ENCODE data around the gene DAW1.

The DAW1 gene, protein sequence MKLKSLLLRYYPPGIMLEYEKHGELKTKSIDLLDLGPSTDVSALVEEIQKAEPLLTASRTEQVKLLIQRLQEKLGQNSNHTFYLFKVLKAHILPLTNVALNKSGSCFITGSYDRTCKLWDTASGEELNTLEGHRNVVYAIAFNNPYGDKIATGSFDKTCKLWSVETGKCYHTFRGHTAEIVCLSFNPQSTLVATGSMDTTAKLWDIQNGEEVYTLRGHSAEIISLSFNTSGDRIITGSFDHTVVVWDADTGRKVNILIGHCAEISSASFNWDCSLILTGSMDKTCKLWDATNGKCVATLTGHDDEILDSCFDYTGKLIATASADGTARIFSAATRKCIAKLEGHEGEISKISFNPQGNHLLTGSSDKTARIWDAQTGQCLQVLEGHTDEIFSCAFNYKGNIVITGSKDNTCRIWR

DNA sequence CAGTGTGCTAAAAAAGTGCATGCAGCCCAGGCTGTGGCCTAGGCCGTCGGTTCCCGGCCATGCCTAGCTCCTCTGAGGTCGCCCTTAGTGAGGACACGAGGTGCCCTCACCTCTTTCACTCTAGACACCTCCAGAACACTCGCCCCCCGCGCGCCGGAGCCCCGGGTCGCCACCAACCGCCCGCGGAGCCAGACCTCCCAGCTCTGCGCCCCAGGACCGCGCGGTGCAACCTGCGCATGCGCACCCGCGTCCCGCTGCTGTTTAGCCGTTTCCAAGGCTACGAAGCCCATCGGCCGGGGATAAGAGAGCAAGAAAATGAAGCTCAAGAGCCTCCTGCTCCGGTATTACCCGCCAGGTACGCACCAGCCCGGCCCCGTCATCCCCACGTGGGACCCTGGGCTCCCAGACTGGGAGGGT, at the start of gene DAW1:
Gene DAW1 (plus strand): TSS at position 257 of the 417 bp plus-strand sequence. CDS start 59 bp downstream, at position 316.
- H3K9me3 ChIP-seq (ENCODE audit: control insufficient read depth in 5 of 5, low read length in 5 of 5) = no peaks in the 10 kb centered on the region
- peaks cover 0 to 12% (median 9%) of the 10 kb centered on the region in 5 donors for H3K4me1 ChIP-seq (ENCODE audit: control insufficient read depth in 5 of 5, insufficient read depth in 5 of 5, low read length in 5 of 5)
- peak within 1 kb of the TSS in 1 of 5 donors; percentile 60 for H3K9ac ChIP-seq (ENCODE audit: low read length in 5 of 5)
- H3K27me3 ChIP-seq (ENCODE audit: control insufficient read depth in 5 of 5, insufficient read depth in 4 of 5, low read length in 5 of 5) = peaks cover 0 to 2% (median 0%) of the 10 kb centered on the region in 5 donors
- H3K27ac ChIP-seq (ENCODE audit: low read depth, low read length) = no peak within 1 kb of the TSS
- peak within 1 kb of the TSS; percentile 29 to 55 (median 50) for H3K4me3 ChIP-seq (ENCODE audit: low read depth in 1 of 5, low read length in 5 of 5)
- H3K36me3 ChIP-seq (ENCODE audit: control insufficient read depth in 5 of 5, insufficient read depth in 5 of 5, low read length in 5 of 5) = no peaks in the 10 kb centered on the region

DNA sequence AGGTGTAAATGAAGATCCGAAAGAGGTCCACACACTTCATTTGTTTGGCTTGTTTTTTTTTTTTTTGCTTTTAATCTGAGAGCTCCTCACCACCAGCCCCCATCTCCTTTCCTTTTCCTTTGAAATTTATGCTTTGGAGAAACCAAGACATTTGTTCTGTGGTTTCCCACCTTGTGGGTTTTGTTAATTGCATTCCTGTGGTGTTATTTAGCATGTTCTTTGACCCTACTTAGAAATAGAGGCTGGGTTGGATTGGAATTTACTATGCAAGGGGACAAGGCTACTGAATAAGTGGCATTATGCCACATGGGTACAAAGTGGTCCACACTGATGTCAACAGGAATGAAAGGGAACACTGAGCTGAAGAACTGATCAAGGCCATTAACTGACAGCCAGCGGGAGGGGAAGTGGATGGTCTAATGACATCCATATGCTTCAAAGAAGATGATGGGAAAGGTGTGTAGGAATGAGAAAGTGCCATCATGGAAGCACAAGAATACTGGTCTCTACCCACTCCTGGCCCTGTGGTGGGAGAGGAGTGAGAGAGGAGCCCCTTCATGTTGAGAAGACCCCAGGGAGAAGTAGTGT, 48.9 kb upstream of the DAW1 start:
- no peaks in the 10 kb centered on the region for H3K36me3 ChIP-seq (ENCODE audit: control insufficient read depth in 5 of 5, insufficient read depth in 5 of 5, low read length in 5 of 5)
- H3K9ac ChIP-seq (ENCODE audit: low read length in 5 of 5) = no peak overlapping the region
- H3K4me3 ChIP-seq (ENCODE audit: low read depth in 1 of 5, low read length in 5 of 5) = no peak overlapping the region
- H3K27me3 ChIP-seq (ENCODE audit: control insufficient read depth in 5 of 5, insufficient read depth in 4 of 5, low read length in 5 of 5) = no peaks in the 10 kb centered on the region
- peaks cover 0 to 13% (median 3%) of the 10 kb centered on the region in 5 donors for H3K4me1 ChIP-seq (ENCODE audit: control insufficient read depth in 5 of 5, insufficient read depth in 5 of 5, low read length in 5 of 5)
- H3K27ac ChIP-seq (ENCODE audit: low read depth, low read length) = no peak overlapping the region
- no peaks in the 10 kb centered on the region for H3K9me3 ChIP-seq (ENCODE audit: control insufficient read depth in 5 of 5, low read length in 5 of 5)

- no peak overlapping the region for H3K4me3 ChIP-seq (ENCODE audit: low read depth in 1 of 5, low read length in 5 of 5)
- H3K9me3 ChIP-seq (ENCODE audit: control insufficient read depth in 5 of 5, low read length in 5 of 5) = no peaks in the 10 kb centered on the region
- no peaks in the 10 kb centered on the region for H3K36me3 ChIP-seq (ENCODE audit: control insufficient read depth in 5 of 5, insufficient read depth in 5 of 5, low read length in 5 of 5)
- no peak overlapping the region for H3K9ac ChIP-seq (ENCODE audit: low read length in 5 of 5)
- no peak overlapping the region for H3K27ac ChIP-seq (ENCODE audit: low read depth, low read length)
- H3K4me1 ChIP-seq (ENCODE audit: control insufficient read depth in 5 of 5, insufficient read depth in 5 of 5, low read length in 5 of 5) = peaks cover 0 to under 1% (median 0%) of the 10 kb centered on the region in 5 donors
- H3K27me3 ChIP-seq (ENCODE audit: control insufficient read depth in 5 of 5, insufficient read depth in 4 of 5, low read length in 5 of 5) = no peaks in the 10 kb centered on the region
Measured at GRCh38 chr2:227823922-227824321, 47.5 kb upstream of the DAW1 start.

DNA sequence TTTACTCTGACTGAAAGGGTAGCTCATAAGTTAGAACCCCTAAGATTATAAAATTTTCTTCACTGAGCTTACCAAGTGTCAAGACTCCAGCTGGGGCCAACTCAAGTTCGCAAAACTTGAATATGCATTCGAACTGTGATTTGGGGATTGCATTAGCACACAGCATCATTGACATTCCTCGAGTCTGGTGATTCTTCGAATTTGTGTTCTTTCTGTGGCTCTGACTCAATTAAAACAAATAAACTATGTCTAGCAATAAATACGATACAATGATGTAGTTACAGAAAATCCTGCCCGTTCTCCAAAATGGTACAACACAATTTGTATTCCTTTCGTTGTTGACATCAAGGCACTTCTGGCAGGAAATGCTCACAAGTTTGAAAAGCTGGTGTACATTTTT, 46.7 kb upstream of the DAW1 start:
- Histone ChIP-seq H3K4me3 (ENCODE audit: low read depth in 1 of 5, low read length in 5 of 5) (no peak overlapping the region), H3K9me3 (ENCODE audit: control insufficient read depth in 5 of 5, low read length in 5 of 5) (no peaks in the 10 kb centered on the region), H3K9ac (ENCODE audit: low read length in 5 of 5) (no peak overlapping the region), H3K27me3 (ENCODE audit: control insufficient read depth in 5 of 5, insufficient read depth in 4 of 5, low read length in 5 of 5) (no peaks in the 10 kb centered on the region), H3K36me3 (ENCODE audit: control insufficient read depth in 5 of 5, insufficient read depth in 5 of 5, low read length in 5 of 5) (no peaks in the 10 kb centered on the region), H3K4me1 (ENCODE audit: control insufficient read depth in 5 of 5, insufficient read depth in 5 of 5, low read length in 5 of 5) (no peaks in the 10 kb centered on the region), H3K27ac (ENCODE audit: low read depth, low read length) (no peak overlapping the region)

GRCh38 chr2:227826019-227826521, 45.4 kb upstream of the DAW1 start:
- Histone ChIP-seq H3K27ac (ENCODE audit: low read depth, low read length) (no peak overlapping the region), H3K4me3 (ENCODE audit: low read depth in 1 of 5, low read length in 5 of 5) (no peak overlapping the region), H3K9me3 (ENCODE audit: control insufficient read depth in 5 of 5, low read length in 5 of 5) (no peaks in the 10 kb centered on the region), H3K4me1 (ENCODE audit: control insufficient read depth in 5 of 5, insufficient read depth in 5 of 5, low read length in 5 of 5) (no peaks in the 10 kb centered on the region), H3K9ac (ENCODE audit: low read length in 5 of 5) (no peak overlapping the region), H3K36me3 (ENCODE audit: control insufficient read depth in 5 of 5, insufficient read depth in 5 of 5, low read length in 5 of 5) (no peaks in the 10 kb centered on the region), H3K27me3 (ENCODE audit: control insufficient read depth in 5 of 5, insufficient read depth in 4 of 5, low read length in 5 of 5) (no peaks in the 10 kb centered on the region)

- H3K4me1 ChIP-seq (ENCODE audit: control insufficient read depth in 5 of 5, insufficient read depth in 5 of 5, low read length in 5 of 5) = no peaks in the 10 kb centered on the region
- H3K36me3 ChIP-seq (ENCODE audit: control insufficient read depth in 5 of 5, insufficient read depth in 5 of 5, low read length in 5 of 5) = no peaks in the 10 kb centered on the region
- H3K4me3 ChIP-seq (ENCODE audit: low read depth in 1 of 5, low read length in 5 of 5) = no peak overlapping the region
- no peak overlapping the region for H3K9ac ChIP-seq (ENCODE audit: low read length in 5 of 5)
- no peak overlapping the region for H3K27ac ChIP-seq (ENCODE audit: low read depth, low read length)
- no peaks in the 10 kb centered on the region for H3K9me3 ChIP-seq (ENCODE audit: control insufficient read depth in 5 of 5, low read length in 5 of 5)
- H3K27me3 ChIP-seq (ENCODE audit: control insufficient read depth in 5 of 5, insufficient read depth in 4 of 5, low read length in 5 of 5) = no peaks in the 10 kb centered on the region
Measured at GRCh38 chr2:227826563-227826962, 44.9 kb upstream of the DAW1 start.

DNA sequence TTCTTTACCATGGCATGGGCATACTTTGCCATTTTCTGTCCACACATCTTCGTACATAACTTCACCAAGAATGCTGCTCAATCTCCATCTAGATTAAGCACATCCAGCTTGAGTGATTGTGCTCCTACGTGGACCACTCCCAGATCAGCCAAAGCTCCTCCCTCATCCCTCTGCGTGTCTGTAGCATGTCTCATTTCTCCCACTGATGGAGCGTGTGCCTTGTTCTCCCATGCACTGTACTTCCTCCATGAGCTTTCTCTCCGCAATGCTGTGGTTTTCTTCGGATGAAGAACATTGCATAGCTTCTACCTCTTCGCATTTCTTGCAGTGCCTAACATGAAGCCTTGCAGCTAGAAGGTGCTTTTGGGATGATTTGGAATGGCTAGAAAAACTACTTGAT, 44.3 kb upstream of the DAW1 start:
- H3K27me3 ChIP-seq (ENCODE audit: control insufficient read depth in 5 of 5, insufficient read depth in 4 of 5, low read length in 5 of 5) = no peaks in the 10 kb centered on the region
- no peaks in the 10 kb centered on the region for H3K36me3 ChIP-seq (ENCODE audit: control insufficient read depth in 5 of 5, insufficient read depth in 5 of 5, low read length in 5 of 5)
- H3K27ac ChIP-seq (ENCODE audit: low read depth, low read length) = no peak overlapping the region
- H3K9me3 ChIP-seq (ENCODE audit: control insufficient read depth in 5 of 5, low read length in 5 of 5) = no peaks in the 10 kb centered on the region
- H3K4me3 ChIP-seq (ENCODE audit: low read depth in 1 of 5, low read length in 5 of 5) = no peak overlapping the region
- no peaks in the 10 kb centered on the region for H3K4me1 ChIP-seq (ENCODE audit: control insufficient read depth in 5 of 5, insufficient read depth in 5 of 5, low read length in 5 of 5)
- H3K9ac ChIP-seq (ENCODE audit: low read length in 5 of 5) = no peak overlapping the region

GRCh38 chr2:227828477-227828912, 42.9 kb upstream of the DAW1 start:
- no peak overlapping the region for H3K4me3 ChIP-seq (ENCODE audit: low read depth in 1 of 5, low read length in 5 of 5)
- no peaks in the 10 kb centered on the region for H3K36me3 ChIP-seq (ENCODE audit: control insufficient read depth in 5 of 5, insufficient read depth in 5 of 5, low read length in 5 of 5)
- no peaks in the 10 kb centered on the region for H3K4me1 ChIP-seq (ENCODE audit: control insufficient read depth in 5 of 5, insufficient read depth in 5 of 5, low read length in 5 of 5)
- H3K27ac ChIP-seq (ENCODE audit: low read depth, low read length) = no peak overlapping the region
- no peak overlapping the region for H3K9ac ChIP-seq (ENCODE audit: low read length in 5 of 5)
- H3K9me3 ChIP-seq (ENCODE audit: control insufficient read depth in 5 of 5, low read length in 5 of 5) = no peaks in the 10 kb centered on the region
- no peaks in the 10 kb centered on the region for H3K27me3 ChIP-seq (ENCODE audit: control insufficient read depth in 5 of 5, insufficient read depth in 4 of 5, low read length in 5 of 5)

- no peaks in the 10 kb centered on the region for H3K4me1 ChIP-seq (ENCODE audit: control insufficient read depth in 5 of 5, insufficient read depth in 5 of 5, low read length in 5 of 5)
- no peak overlapping the region for H3K9ac ChIP-seq (ENCODE audit: low read length in 5 of 5)
- no peaks in the 10 kb centered on the region for H3K9me3 ChIP-seq (ENCODE audit: control insufficient read depth in 5 of 5, low read length in 5 of 5)
- H3K4me3 ChIP-seq (ENCODE audit: low read depth in 1 of 5, low read length in 5 of 5) = no peak overlapping the region
- no peaks in the 10 kb centered on the region for H3K36me3 ChIP-seq (ENCODE audit: control insufficient read depth in 5 of 5, insufficient read depth in 5 of 5, low read length in 5 of 5)
- H3K27ac ChIP-seq (ENCODE audit: low read depth, low read length) = no peak overlapping the region
- no peaks in the 10 kb centered on the region for H3K27me3 ChIP-seq (ENCODE audit: control insufficient read depth in 5 of 5, insufficient read depth in 4 of 5, low read length in 5 of 5)
Measured at GRCh38 chr2:227829337-227829736, 42.1 kb upstream of the DAW1 start.

- H3K9ac ChIP-seq (ENCODE audit: low read length in 5 of 5) = no peak overlapping the region
- no peak overlapping the region for H3K27ac ChIP-seq (ENCODE audit: low read depth, low read length)
- H3K9me3 ChIP-seq (ENCODE audit: control insufficient read depth in 5 of 5, low read length in 5 of 5) = no peaks in the 10 kb centered on the region
- no peaks in the 10 kb centered on the region for H3K4me1 ChIP-seq (ENCODE audit: control insufficient read depth in 5 of 5, insufficient read depth in 5 of 5, low read length in 5 of 5)
- H3K27me3 ChIP-seq (ENCODE audit: control insufficient read depth in 5 of 5, insufficient read depth in 4 of 5, low read length in 5 of 5) = no peaks in the 10 kb centered on the region
- no peaks in the 10 kb centered on the region for H3K36me3 ChIP-seq (ENCODE audit: control insufficient read depth in 5 of 5, insufficient read depth in 5 of 5, low read length in 5 of 5)
- no peak overlapping the region for H3K4me3 ChIP-seq (ENCODE audit: low read depth in 1 of 5, low read length in 5 of 5)
Measured at GRCh38 chr2:227834423-227834822, 37.0 kb upstream of the DAW1 start.
